HepG2 (cell line): ENCODE measurements around the gene SLIT1. TPM values are rescaled to one million over a fixed set of nuclear protein-coding genes. Genes with fewer than 3 reads are reported as not detected.

Experiments
- CC2D1A ChIP-seq: sonication (generic); formaldehyde crosslinking; IDR thresholded peaks from 2 replicates; pipeline ENCODE4 v1.8.1; 2023; ENCODE audit warnings: mild to moderate bottlenecking, missing genetic modification reagents
- CHD4 ChIP-seq: fragments of 200-600 bp; sonication (generic); IDR thresholded peaks from 2 replicates; pipeline ENCODE4 v1.7.0; 2017; ENCODE audit warnings: mild to moderate bottlenecking, low read length, borderline replicate concordance
- CREB1 ChIP-seq, 2 experiments: fragments of 450-650 bp in 1 of 2; IDR thresholded peaks; 2 replicates each; pipeline ENCODE4 v1.6.1; 2016 to 2017; ENCODE audit warnings: control low read depth in 1 of 2, mild to moderate bottlenecking in 1 of 2, missing compliant biosample characterization in 1 of 2, missing genetic modification characterization in 1 of 2
- HMGA1 ChIP-seq: sonication (generic); formaldehyde crosslinking; conservative IDR thresholded peaks from 2 replicates; pipeline ENCODE4 v1.4.0; 2020; ENCODE audit warnings: missing genetic modification reagents
- KDM6A ChIP-seq: IDR thresholded peaks from 2 replicates; pipeline ENCODE4 v1.6.1; 2016; ENCODE audit warnings: low read depth
- LCORL ChIP-seq, 2 experiments: fragments of 450-650 bp in 1 of 2; sonication (generic) in 1 of 2; formaldehyde crosslinking in 1 of 2; IDR thresholded peaks; 2 replicates each; pipeline versions ENCODE4 v1.5.0 to v1.6.1; 2017 to 2020; ENCODE audit warnings: antibody characterized with exemption in 1 of 2, missing genetic modification reagents in 1 of 2
- MAFG ChIP-seq: sonication (generic); formaldehyde crosslinking; IDR thresholded peaks from 2 replicates; pipeline ENCODE4 v1.5.1; 2020; ENCODE audit warnings: mild to moderate bottlenecking, missing genetic modification reagents
- MBD4 ChIP-seq: IDR thresholded peaks from 2 replicates; pipeline ENCODE4 v1.6.1; 2012; ENCODE audit warnings: low read length, inconsistent platforms, borderline replicate concordance
- SNAI1 ChIP-seq: sonication (generic); formaldehyde crosslinking; IDR thresholded peaks from 2 replicates; pipeline ENCODE4 v1.5.0; 2020; ENCODE audit warnings: mild to moderate bottlenecking, missing genetic modification reagents, borderline replicate concordance
- ZFP36L2 ChIP-seq: sonication (generic); formaldehyde crosslinking; IDR thresholded peaks from 2 replicates; pipeline ENCODE4 v1.4.0; 2020; ENCODE audit warnings: missing genetic modification reagents
- ZMAT5 ChIP-seq: sonication (generic); formaldehyde crosslinking; IDR thresholded peaks from 2 replicates; pipeline ENCODE4 v1.5.0; 2020; ENCODE audit warnings: mild to moderate bottlenecking, low read depth, missing genetic modification reagents, borderline replicate concordance
- ZNF317 ChIP-seq: sonication (generic); formaldehyde crosslinking; IDR thresholded peaks from 2 replicates; pipeline ENCODE4 v1.5.0; 2020; ENCODE audit warnings: mild to moderate bottlenecking, missing genetic modification reagents
- ZNF331 ChIP-seq: sonication (generic); formaldehyde crosslinking; IDR thresholded peaks from 2 replicates; pipeline ENCODE4 v1.4.0; 2020; ENCODE audit warnings: missing genetic modification reagents
- ZNF510 ChIP-seq: sonication (generic); formaldehyde crosslinking; IDR thresholded peaks from 2 replicates; pipeline ENCODE4 v1.4.0; 2020; ENCODE audit warnings: low read depth, mild to moderate bottlenecking, missing genetic modification reagents
- ZSCAN20 ChIP-seq: sonication (generic); formaldehyde crosslinking; IDR thresholded peaks from 2 replicates; pipeline ENCODE4 v1.4.0; 2020; ENCODE audit warnings: missing genetic modification reagents, mild to moderate bottlenecking, borderline replicate concordance
- ZSCAN9 ChIP-seq: IDR thresholded peaks from 2 replicates; pipeline ENCODE4 v1.6.1; 2016; ENCODE audit warnings: borderline replicate concordance
- polyA plus RNA-seq, 8 experiments: library from polyadenylated mRNA; depleted of rRNA in 3 of 8; stranded (reverse) in 7 of 8; unstranded in 1 of 8; fragments of >200 nt; fragmentation: Illumina TruSeq in 4 of 8; extraction: Trizol in 4 of 8; gene quantifications; 2 replicates each; pipeline versions ENCODE4 v1.2.1 to v1.2.3, GENCODE V29; 2011 to 2016; ENCODE audit warnings: low read depth in 4 of 8, missing spikeins in 1 of 8, mixed read lengths in 1 of 8; ENCODE audit not compliant: insufficient read depth in 1 of 8
- total RNA-seq, 5 experiments: library from RNA; depleted of rRNA; stranded (reverse); fragments of >200 nt; fragmentation: Illumina TruSeq; extraction: Trizol; gene quantifications; 2 replicates each; pipeline ENCODE4 v1.2.3, GENCODE V29; 2016; ENCODE audit warnings: low read depth in 1 of 5
- TF ChIP-seq, protein P1 (sequence below): sonication (generic); formaldehyde crosslinking; IDR thresholded peaks from 2 replicates; pipeline ENCODE4 v1.8.1; 2022; ENCODE audit warnings: low read depth, mild to moderate bottlenecking, missing genetic modification reagents
- TF ChIP-seq, protein P2 (sequence below): sonication (generic); formaldehyde crosslinking; IDR thresholded peaks from 2 replicates; pipeline ENCODE4 v1.5.0; 2020; ENCODE audit warnings: mild to moderate bottlenecking, missing genetic modification reagents
- TF ChIP-seq, protein P3 (sequence below): sonication (generic); formaldehyde crosslinking; IDR thresholded peaks from 2 replicates; pipeline ENCODE4 v1.4.0; 2020; ENCODE audit warnings: low read depth, mild to moderate bottlenecking, missing genetic modification reagents
- TF ChIP-seq, protein P4 (sequence below): sonication (generic); formaldehyde crosslinking; IDR thresholded peaks from 2 replicates; pipeline ENCODE4 v1.5.0; 2020; ENCODE audit warnings: missing genetic modification reagents, mild to moderate bottlenecking, borderline replicate concordance

Gene SLIT1
- total and polyA plus RNA-seq, 2 of the 13 experiments (the other 11 are each of a cell fraction or from before 2014, with no cell fraction given) = 0.09 to 0.33 TPM

GRCh38 chr10:96998329-96998888 lies 187.3 kb downstream of the SLIT1 start (continued):
- TF ChIP-seq, protein P1, sequence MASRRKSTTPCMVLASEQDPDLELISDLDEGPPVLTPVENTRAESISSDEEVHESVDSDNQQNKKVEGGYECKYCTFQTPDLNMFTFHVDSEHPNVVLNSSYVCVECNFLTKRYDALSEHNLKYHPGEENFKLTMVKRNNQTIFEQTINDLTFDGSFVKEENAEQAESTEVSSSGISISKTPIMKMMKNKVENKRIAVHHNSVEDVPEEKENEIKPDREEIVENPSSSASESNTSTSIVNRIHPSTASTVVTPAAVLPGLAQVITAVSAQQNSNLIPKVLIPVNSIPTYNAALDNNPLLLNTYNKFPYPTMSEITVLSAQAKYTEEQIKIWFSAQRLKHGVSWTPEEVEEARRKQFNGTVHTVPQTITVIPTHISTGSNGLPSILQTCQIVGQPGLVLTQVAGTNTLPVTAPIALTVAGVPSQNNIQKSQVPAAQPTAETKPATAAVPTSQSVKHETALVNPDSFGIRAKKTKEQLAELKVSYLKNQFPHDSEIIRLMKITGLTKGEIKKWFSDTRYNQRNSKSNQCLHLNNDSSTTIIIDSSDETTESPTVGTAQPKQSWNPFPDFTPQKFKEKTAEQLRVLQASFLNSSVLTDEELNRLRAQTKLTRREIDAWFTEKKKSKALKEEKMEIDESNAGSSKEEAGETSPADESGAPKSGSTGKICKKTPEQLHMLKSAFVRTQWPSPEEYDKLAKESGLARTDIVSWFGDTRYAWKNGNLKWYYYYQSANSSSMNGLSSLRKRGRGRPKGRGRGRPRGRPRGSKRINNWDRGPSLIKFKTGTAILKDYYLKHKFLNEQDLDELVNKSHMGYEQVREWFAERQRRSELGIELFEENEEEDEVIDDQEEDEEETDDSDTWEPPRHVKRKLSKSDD (CRISPR knock-in tag) = no peak
- TF ChIP-seq ZSCAN20 (CRISPR knock-in tag) (no peak), MAFG (CRISPR knock-in tag) (peak; percentile 76), ZMAT5 (CRISPR knock-in tag) (no peak), ZNF510 (CRISPR knock-in tag) (no peak), CC2D1A (CRISPR knock-in tag) (no peak), CHD4 (no peak), ZFP36L2 (CRISPR knock-in tag) (no peak), SNAI1 (no peak), ZSCAN9 (no peak), ZNF317 (CRISPR knock-in tag) (no peak; the same call in 1 of the 2 replicates), KDM6A (CRISPR knock-in tag) (peak; percentile 41; the same call in 1 of the 2 replicates), ZNF331 (CRISPR knock-in tag) (peak; percentile 29; the same call in 1 of the 2 replicates), CREB1 (IDR thresholded peaks at IDR 0.05) (no peak), CREB1 (CRISPR knock-in tag; IDR thresholded peaks at IDR 0.05) (no peak), MBD4 (no peak), HMGA1 (no peak), LCORL (IDR thresholded peaks at IDR 0.05) (no peak), LCORL (CRISPR knock-in tag; IDR thresholded peaks at IDR 0.05) (peak; percentile 82)
- TF ChIP-seq, protein P2, sequence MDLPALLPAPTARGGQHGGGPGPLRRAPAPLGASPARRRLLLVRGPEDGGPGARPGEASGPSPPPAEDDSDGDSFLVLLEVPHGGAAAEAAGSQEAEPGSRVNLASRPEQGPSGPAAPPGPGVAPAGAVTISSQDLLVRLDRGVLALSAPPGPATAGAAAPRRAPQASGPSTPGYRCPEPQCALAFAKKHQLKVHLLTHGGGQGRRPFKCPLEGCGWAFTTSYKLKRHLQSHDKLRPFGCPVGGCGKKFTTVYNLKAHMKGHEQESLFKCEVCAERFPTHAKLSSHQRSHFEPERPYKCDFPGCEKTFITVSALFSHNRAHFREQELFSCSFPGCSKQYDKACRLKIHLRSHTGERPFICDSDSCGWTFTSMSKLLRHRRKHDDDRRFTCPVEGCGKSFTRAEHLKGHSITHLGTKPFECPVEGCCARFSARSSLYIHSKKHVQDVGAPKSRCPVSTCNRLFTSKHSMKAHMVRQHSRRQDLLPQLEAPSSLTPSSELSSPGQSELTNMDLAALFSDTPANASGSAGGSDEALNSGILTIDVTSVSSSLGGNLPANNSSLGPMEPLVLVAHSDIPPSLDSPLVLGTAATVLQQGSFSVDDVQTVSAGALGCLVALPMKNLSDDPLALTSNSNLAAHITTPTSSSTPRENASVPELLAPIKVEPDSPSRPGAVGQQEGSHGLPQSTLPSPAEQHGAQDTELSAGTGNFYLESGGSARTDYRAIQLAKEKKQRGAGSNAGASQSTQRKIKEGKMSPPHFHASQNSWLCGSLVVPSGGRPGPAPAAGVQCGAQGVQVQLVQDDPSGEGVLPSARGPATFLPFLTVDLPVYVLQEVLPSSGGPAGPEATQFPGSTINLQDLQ (CRISPR knock-in tag) = no peak
- TF ChIP-seq, protein P3, sequence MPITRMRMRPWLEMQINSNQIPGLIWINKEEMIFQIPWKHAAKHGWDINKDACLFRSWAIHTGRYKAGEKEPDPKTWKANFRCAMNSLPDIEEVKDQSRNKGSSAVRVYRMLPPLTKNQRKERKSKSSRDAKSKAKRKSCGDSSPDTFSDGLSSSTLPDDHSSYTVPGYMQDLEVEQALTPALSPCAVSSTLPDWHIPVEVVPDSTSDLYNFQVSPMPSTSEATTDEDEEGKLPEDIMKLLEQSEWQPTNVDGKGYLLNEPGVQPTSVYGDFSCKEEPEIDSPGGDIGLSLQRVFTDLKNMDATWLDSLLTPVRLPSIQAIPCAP = no peak
- TF ChIP-seq, protein P4, sequence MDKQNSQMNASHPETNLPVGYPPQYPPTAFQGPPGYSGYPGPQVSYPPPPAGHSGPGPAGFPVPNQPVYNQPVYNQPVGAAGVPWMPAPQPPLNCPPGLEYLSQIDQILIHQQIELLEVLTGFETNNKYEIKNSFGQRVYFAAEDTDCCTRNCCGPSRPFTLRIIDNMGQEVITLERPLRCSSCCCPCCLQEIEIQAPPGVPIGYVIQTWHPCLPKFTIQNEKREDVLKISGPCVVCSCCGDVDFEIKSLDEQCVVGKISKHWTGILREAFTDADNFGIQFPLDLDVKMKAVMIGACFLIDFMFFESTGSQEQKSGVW = no peak
